HL-60 (cell line): Measurements from ENCODE around the gene AKAP13.

Experiments
- DNase-seq, 2 experiments: peaks; one replicate each; pipeline ENCODE4 v3.0.0-alpha.2; 2010 to 2020; ENCODE audit warnings: low read depth in 1 of 2, low spot score in 1 of 2
- H3K27ac ChIP-seq: fragments of 250-450 bp; sonication (Bioruptor Pico); replicated peaks from 2 replicates; pipeline ENCODE4 v1.5.1; 2020; ENCODE audit warnings: mild to moderate bottlenecking, moderate library complexity
- H3K27me3 ChIP-seq: fragments of 250-450 bp; sonication (Bioruptor Pico); 2 replicates; pipeline ENCODE4 v1.5.1; 2021; ENCODE audit warnings: mild to moderate bottlenecking, moderate library complexity; ENCODE audit not compliant: insufficient read depth, poor library complexity, severe bottlenecking
- H3K4me3 ChIP-seq: replicated peaks from 2 replicates; pipeline ENCODE4 v1.5.1; 2011; ENCODE audit warnings: mild to moderate bottlenecking, control low read depth, low read length; ENCODE audit not compliant: insufficient read depth
- GABPA ChIP-seq: IDR thresholded peaks from 2 replicates; pipeline ENCODE4 v1.6.1; 2012; ENCODE audit warnings: low read depth
- POLR2AphosphoS5 ChIP-seq: IDR thresholded peaks from 2 replicates; pipeline ENCODE4 v1.6.1; 2012; ENCODE audit warnings: low read depth
- SPI1 ChIP-seq: IDR thresholded peaks from 2 replicates; pipeline ENCODE4 v1.6.1; 2012; ENCODE audit warnings: low read depth, mild to moderate bottlenecking, borderline replicate concordance
- TF ChIP-seq, protein P1 (sequence below): IDR thresholded peaks from one replicate; pipeline ENCODE4 v1.5.1; 2011; ENCODE audit warnings: low read length, control low read depth, inconsistent platforms; ENCODE audit not compliant: insufficient read depth
- TF ChIP-seq, protein P2 (sequence below): IDR thresholded peaks from 2 replicates; pipeline ENCODE4 v1.6.1; 2012; ENCODE audit warnings: low read depth; ENCODE audit not compliant: insufficient replicate concordance

Gene AKAP13

DNA sequence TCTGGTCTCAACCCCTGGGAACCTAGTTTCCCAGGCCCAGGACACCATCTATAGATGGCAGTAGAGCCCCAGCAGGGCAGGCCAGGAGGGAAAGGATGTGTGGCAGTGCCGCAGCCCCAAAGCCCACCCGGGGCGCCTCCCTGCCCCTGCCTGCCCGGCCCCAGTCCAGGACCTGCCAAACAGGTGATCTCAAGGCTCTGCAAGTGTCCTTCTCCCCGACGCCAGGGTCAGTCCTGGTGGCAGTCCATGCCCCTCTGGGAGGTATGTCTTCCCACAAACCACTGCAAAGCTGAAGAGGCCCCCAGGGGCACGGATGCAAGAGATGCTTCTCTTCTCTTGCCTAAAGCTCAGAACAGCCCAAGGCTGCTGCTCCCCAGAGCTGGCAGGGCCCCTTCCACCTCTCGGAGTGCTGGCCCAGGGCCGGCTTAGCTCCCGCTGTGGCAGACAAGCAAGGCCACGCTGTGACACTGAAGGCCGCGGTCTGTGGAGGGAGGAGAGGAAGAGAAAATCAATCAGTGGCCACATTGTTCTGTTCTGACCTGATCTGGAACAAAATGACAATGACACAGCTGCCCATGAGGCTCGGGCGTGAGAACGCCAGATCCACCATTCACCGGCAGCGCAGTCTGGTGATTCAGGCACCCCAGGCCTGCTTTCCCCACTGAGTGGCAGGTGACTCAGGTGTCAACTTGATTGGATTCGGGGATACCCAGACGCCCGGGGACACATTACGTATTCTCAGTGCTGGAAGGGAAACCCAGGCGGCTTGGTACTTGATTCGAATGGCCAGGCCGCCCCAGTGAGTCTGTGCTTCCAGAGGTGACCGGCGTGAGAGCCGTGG, 380.3 kb downstream of the AKAP13 start:
- Histone ChIP-seq H3K4me3 (no peak overlapping the region), H3K27me3 (no peaks in the 10 kb centered on the region), H3K27ac (no peak overlapping the region)
- TF ChIP-seq POLR2AphosphoS5 (no peak), SPI1 (no peak), GABPA (no peak)
- TF ChIP-seq, protein P1, sequence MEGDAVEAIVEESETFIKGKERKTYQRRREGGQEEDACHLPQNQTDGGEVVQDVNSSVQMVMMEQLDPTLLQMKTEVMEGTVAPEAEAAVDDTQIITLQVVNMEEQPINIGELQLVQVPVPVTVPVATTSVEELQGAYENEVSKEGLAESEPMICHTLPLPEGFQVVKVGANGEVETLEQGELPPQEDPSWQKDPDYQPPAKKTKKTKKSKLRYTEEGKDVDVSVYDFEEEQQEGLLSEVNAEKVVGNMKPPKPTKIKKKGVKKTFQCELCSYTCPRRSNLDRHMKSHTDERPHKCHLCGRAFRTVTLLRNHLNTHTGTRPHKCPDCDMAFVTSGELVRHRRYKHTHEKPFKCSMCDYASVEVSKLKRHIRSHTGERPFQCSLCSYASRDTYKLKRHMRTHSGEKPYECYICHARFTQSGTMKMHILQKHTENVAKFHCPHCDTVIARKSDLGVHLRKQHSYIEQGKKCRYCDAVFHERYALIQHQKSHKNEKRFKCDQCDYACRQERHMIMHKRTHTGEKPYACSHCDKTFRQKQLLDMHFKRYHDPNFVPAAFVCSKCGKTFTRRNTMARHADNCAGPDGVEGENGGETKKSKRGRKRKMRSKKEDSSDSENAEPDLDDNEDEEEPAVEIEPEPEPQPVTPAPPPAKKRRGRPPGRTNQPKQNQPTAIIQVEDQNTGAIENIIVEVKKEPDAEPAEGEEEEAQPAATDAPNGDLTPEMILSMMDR = no peak
- TF ChIP-seq, protein P2, sequence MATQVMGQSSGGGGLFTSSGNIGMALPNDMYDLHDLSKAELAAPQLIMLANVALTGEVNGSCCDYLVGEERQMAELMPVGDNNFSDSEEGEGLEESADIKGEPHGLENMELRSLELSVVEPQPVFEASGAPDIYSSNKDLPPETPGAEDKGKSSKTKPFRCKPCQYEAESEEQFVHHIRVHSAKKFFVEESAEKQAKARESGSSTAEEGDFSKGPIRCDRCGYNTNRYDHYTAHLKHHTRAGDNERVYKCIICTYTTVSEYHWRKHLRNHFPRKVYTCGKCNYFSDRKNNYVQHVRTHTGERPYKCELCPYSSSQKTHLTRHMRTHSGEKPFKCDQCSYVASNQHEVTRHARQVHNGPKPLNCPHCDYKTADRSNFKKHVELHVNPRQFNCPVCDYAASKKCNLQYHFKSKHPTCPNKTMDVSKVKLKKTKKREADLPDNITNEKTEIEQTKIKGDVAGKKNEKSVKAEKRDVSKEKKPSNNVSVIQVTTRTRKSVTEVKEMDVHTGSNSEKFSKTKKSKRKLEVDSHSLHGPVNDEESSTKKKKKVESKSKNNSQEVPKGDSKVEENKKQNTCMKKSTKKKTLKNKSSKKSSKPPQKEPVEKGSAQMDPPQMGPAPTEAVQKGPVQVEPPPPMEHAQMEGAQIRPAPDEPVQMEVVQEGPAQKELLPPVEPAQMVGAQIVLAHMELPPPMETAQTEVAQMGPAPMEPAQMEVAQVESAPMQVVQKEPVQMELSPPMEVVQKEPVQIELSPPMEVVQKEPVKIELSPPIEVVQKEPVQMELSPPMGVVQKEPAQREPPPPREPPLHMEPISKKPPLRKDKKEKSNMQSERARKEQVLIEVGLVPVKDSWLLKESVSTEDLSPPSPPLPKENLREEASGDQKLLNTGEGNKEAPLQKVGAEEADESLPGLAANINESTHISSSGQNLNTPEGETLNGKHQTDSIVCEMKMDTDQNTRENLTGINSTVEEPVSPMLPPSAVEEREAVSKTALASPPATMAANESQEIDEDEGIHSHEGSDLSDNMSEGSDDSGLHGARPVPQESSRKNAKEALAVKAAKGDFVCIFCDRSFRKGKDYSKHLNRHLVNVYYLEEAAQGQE = no peak
- no peak for DNase-seq

DNA sequence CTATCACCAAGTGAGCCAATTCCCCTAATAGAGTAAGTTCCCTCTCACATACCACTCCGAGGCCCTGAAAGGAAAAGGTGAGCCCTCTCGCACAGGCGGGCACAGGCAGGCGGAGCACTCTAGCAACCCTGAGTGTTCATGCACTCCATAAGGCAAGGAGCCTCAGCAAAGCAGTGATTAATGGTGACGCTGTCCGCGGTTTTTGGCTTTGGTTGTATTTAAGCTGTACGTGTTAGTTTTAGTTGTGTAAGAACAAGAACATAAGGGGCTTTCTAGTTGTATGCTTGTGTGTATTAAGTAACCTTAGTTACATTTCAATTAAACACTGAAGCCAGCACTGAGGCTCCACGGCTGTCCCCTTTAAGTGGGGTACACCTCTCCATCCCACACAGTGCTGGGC, 381.2 kb downstream of the AKAP13 start:
- DNase-seq = no peak
- no peak overlapping the region for H3K27ac ChIP-seq
- H3K4me3 ChIP-seq = no peak overlapping the region
- TF ChIP-seq SPI1 = no peak
- no peak for TF ChIP-seq POLR2AphosphoS5
- TF ChIP-seq, protein P2 = no peak
- TF ChIP-seq GABPA = no peak
- TF ChIP-seq, protein P1 = no peak
- H3K27me3 ChIP-seq = no peaks in the 10 kb centered on the region

DNA sequence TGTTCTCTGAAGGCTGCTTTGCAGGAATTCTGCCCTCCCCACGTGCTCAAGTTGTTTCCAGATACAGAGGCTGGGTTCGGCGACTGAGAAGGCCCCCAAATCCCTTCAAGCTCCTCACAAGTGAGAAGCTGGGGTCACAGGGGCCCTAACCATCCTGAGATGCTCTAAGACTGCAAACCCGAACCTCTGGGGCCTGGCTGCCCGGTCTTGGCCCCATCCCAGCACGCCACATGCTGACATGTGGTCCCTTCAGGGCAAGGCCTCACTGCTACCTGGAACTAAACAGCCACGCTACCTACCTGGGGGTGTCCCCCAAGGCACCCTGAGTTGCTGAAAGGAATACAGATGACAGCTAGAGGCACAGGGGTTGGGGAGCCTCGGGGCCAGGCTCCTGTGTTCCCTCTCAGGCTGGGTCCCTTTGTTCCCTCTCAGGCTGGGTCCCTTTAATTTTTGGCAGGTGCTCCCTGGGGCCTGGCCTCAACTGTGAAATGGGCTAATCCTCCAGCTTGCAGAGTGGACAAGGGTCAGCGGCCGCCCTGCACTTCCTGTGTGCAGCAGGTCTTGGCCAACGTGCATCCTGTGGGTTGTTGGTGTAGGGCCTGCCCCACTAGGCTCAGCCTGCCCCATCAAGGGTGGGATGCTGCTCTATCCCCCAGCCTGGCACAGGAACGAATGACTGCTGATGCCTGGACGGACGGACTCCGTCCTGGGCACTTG, 381.8 kb downstream of the AKAP13 start:
- Histone ChIP-seq H3K4me3 (no peak overlapping the region), H3K27ac (no peak overlapping the region), H3K27me3 (no peaks in the 10 kb centered on the region)
- no peak for DNase-seq
- TF ChIP-seq, protein P1 = no peak
- TF ChIP-seq GABPA (no peak), POLR2AphosphoS5 (no peak), SPI1 (no peak)
- TF ChIP-seq, protein P2 = no peak
